GM10266 (cell line): ENCODE results near the gene AHDC1.

ENCODE experiments used
- DNase-seq: peaks from one replicate; pipeline ENCODE4 v3.0.0; 2012; ENCODE audit errors: extremely low spot score
- TF ChIP-seq, protein P1 (sequence below): IDR thresholded peaks from 2 replicates; pipeline ENCODE4 v1.5.1; 2012; ENCODE audit warnings: mild to moderate bottlenecking, low read depth; ENCODE audit not compliant: control insufficient read depth, insufficient read depth; ENCODE audit errors: missing control alignments

AHDC1 gene

DNA sequence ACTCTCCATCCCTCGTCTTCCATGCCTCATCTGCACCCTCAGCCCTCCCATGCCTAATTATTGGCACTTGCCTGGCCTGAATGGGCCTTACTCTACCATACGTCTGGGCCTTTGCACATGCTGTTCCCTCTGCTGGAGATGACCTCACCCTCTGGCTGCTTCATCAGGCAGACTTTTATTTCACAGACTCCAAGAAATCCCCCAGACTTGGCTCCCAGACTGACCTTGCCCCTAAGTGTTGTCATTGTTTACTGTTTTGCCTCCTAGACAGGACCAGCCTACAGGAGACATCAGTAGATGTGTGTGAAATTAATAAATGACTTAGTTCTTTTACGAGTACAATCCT is 5.2 kb upstream of the AHDC1 start:
- TF ChIP-seq, protein P1, sequence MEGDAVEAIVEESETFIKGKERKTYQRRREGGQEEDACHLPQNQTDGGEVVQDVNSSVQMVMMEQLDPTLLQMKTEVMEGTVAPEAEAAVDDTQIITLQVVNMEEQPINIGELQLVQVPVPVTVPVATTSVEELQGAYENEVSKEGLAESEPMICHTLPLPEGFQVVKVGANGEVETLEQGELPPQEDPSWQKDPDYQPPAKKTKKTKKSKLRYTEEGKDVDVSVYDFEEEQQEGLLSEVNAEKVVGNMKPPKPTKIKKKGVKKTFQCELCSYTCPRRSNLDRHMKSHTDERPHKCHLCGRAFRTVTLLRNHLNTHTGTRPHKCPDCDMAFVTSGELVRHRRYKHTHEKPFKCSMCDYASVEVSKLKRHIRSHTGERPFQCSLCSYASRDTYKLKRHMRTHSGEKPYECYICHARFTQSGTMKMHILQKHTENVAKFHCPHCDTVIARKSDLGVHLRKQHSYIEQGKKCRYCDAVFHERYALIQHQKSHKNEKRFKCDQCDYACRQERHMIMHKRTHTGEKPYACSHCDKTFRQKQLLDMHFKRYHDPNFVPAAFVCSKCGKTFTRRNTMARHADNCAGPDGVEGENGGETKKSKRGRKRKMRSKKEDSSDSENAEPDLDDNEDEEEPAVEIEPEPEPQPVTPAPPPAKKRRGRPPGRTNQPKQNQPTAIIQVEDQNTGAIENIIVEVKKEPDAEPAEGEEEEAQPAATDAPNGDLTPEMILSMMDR: no peak

DNA sequence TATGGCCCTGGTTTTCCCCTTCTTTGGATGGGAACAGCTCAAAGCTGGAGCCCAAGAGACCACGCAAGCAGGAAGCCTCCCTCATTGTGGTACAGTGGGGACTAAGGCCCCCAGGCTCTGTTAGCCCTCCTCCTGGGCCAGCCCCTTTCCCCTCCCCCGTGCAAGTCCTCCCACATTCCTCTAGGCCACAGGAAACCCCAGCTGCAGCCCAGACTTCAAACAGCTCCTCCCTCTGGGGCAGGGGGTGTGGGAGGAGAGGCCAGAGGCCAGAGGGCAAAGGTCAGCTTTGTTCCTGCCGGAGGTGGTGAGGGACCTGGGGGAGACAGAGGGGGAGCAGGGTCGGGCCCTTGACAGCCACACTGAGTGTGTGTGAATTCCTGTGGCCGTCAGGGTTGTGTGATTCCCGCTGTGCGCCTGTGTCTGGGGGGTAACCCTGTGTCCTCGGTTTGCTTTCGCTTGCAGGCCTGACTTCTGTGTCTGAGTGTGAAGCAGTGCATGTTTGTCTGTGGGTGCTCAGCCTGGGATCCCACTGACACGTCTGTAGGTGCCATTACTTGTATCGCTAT is 3.4 kb upstream of the AHDC1 start:
- no peak for DNase-seq
- TF ChIP-seq, protein P1: no peak

More for the DNA sequence above, 5.2 kb upstream of the AHDC1 start:
- no peak for DNase-seq

DNA sequence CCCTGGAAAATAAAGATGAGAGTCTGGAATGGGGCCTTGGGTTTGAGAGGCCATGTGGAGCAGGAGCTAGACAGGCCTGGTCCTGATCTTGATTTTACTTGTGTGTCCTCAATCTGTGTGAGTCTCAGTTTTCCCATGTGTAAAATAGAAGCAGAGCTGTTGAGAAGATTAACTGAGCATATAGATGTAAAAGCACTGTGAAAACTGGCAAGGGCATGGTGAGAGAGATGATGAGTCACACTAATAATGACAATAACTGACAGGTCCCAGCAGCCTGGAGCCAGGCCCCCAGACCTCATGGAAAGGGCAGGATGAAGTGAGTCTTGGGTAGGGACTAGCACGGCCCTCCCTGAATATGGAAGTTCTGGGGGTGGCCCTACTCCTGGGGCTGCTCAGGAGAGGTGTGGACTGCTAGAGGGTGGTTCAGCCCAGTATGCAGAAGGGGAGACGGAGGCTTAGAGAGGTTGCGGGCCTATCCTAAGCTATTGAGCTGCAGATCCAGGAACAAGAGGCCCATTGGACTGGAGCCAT is 2.8 kb upstream of the AHDC1 start:
- DNase-seq: no peak
- TF ChIP-seq, protein P1: no peak

DNA sequence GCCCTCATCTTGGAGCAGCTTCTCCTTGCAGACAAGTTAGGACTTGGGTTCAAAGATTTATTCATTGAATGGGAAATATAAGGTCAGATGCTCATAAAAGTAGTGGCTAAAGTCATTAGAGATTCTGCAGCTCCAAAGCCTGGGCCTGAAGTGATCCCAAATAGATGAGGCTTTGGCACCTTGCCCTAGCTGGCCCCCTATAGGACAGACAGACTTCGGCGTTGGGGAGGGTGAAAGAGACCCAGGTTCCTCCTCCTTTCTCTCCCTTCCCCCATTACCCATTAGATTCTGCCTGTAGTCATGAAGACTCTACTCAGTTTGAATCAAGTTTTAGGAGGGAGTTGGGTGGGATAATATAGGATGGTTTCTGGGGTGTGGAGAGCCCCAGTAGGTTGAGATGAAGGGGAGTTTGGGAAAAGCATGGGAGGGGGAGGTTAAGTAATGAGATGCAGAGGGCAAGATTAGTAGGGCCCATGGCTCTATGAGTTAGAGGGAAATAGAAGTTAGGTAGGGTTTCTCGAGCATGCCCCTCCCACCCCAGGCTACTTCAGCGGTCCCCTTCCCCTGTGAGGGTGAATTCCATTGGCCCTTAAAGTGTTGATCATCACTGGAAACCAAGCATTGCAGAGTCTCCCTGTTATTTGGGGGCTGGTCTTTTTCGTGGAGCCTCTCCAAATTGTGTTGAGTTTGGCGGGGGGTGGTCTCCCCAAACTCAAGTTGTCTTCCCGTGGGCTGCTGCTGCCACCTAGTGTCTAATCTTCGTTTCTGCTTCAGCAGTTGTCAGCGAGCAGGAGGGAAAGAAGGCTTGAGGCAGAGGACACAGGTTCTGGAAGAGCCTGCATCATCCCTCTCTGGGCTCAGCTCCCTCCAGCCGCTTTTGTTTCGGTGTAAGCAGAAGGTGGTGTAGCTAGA is 2.1 kb upstream of the AHDC1 start:
- DNase-seq: peak; percentile 71
- TF ChIP-seq, protein P1: peak; percentile 89

DNA sequence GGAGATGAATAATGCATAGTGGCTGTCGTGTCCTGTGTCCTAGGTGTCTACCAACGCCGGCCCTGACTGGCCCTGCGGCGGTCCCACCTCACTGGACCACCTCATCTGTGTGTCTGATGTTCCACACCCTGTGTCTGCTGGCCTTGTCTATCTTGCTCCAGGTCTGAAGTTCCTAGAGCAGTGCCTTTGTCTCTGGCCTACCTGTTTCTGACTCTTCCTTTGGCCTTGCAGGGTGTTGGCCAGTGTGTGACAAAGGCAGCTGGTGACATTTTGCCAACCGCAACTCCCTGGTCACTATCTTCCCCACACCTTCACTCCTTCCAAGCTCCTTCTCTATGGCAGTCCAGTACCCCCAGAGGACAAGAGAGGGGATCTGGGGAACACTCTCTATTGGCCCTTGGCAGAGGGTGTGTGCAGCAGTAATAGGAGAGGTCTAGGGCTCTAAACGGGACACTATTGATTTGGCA is 1.4 kb upstream of the AHDC1 start:
- no peak for DNase-seq
- TF ChIP-seq, protein P1: no peak

DNA sequence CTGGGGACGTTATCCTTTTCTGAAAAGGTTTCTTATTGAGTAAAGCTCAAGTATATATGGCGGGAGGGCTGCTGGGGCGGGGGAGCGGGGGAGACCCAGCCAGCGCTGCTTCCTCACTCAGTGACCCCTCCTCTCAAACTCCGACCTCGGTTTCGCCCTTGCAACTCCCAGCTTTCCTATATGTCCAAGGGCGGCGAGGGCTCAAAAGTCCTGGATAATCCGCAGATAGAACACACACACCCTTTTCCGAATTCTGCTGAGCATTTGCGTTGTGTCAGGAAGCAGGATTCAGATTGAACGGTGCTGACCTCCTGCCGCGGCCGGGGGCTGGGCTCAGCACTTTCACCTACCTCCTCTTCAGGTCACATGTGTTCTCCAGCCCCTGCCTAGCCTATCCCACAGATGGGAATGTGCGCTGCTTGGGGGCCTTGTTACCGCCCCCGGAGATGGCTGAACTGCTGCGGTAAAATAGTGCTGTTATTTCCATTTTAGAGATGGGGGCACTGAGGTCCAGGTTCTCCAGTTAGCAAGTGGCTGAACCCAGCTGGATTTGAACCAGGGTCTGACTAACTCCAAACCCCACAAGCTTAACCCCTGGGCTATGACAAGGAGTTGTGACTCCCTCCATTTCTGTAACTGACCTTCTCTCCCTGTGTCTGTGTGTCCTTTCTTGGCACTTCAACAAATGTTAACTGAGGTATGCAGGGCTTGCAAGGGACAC is 795 bp upstream of the AHDC1 start:
- TF ChIP-seq, protein P1: no peak

More for the DNA sequence above, 795 bp upstream of the AHDC1 start:
- no peak for DNase-seq
